GM18868 (cell line): Measurements from ENCODE around the gene C9orf153.
"Not testable (repeated sequence)": the region's sequence is repeated elsewhere in the genome, so short reads cannot be mapped to it uniquely, and the experiment has no call there.

ENCODE experiments used
- ATAC-seq: cut with Tn5 transposase; IDR thresholded peaks from one replicate; pipeline ENCODE4 v1.9.1; 2021; ENCODE audit warnings: mild to moderate bottlenecking, moderate library complexity; ENCODE audit not compliant: unreplicated experiment

The C9orf153 gene

GRCh38 chr9:86259557-86259956, at the start of gene C9orf153:
C9orf153 (minus strand) TSS chr9:86259657; CDS start chr9:86229603, 30,054 bp downstream.
- no peak for ATAC-seq

- ATAC-seq = no peak
Observed at GRCh38 chr9:86308687-86309086, 49.2 kb upstream of the C9orf153 start.

GRCh38 chr9:86304236-86304730, 44.8 kb upstream of the C9orf153 start:
- ATAC-seq = no peak

GRCh38 chr9:86303316-86303975, 44.0 kb upstream of the C9orf153 start:
- no peak for ATAC-seq

GRCh38 chr9:86301686-86302085, 42.2 kb upstream of the C9orf153 start:
- no peak for ATAC-seq

- ATAC-seq = no peak
Observed at GRCh38 chr9:86300701-86301100, 41.2 kb upstream of the C9orf153 start.

- ATAC-seq = no peak
Observed at GRCh38 chr9:86298873-86299272, 39.4 kb upstream of the C9orf153 start.

GRCh38 chr9:86290341-86290740, 30.9 kb upstream of the C9orf153 start:
- ATAC-seq = not testable (repeated sequence)

- ATAC-seq = no peak
Observed at GRCh38 chr9:86288499-86289198, 29.2 kb upstream of the C9orf153 start.

GRCh38 chr9:86287013-86287412, 27.6 kb upstream of the C9orf153 start:
- ATAC-seq = no peak

GRCh38 chr9:86286278-86286677, 26.8 kb upstream of the C9orf153 start:
- ATAC-seq = no peak

- no peak for ATAC-seq
Observed at GRCh38 chr9:86285261-86285660, 25.8 kb upstream of the C9orf153 start.

GRCh38 chr9:86282979-86283535, 23.6 kb upstream of the C9orf153 start:
- peak; percentile 25 for ATAC-seq

- peak; percentile 80 for ATAC-seq
Observed at GRCh38 chr9:86282077-86282978, 22.9 kb upstream of the C9orf153 start, which contains the start of gene ISCA1. ISCA1 (minus strand) TSS chr9:86282538; CDS start chr9:86282458, 80 bp downstream.

GRCh38 chr9:86281593-86282076, 22.2 kb upstream of the C9orf153 start:
- no peak for ATAC-seq

- no peak for ATAC-seq
Observed at GRCh38 chr9:86280580-86280979, 21.1 kb upstream of the C9orf153 start.

- no peak for ATAC-seq
Observed at GRCh38 chr9:86279839-86280238, 20.4 kb upstream of the C9orf153 start.

- ATAC-seq = no peak
Observed at GRCh38 chr9:86277072-86277471, 17.6 kb upstream of the C9orf153 start.

- ATAC-seq = no peak
Observed at GRCh38 chr9:86275962-86276361, 16.5 kb upstream of the C9orf153 start.

GRCh38 chr9:86274821-86275643, 15.6 kb upstream of the C9orf153 start:
- no peak for ATAC-seq
